Measurements from ENCODE around the gene NAV2. TPM values are rescaled to one million over a fixed set of nuclear protein-coding genes. Genes with fewer than 3 reads are reported as not detected.

NAV2 gene
- polyA plus RNA-seq, 1 donor from 2014 or later, result 3.0 TPM

DNA sequence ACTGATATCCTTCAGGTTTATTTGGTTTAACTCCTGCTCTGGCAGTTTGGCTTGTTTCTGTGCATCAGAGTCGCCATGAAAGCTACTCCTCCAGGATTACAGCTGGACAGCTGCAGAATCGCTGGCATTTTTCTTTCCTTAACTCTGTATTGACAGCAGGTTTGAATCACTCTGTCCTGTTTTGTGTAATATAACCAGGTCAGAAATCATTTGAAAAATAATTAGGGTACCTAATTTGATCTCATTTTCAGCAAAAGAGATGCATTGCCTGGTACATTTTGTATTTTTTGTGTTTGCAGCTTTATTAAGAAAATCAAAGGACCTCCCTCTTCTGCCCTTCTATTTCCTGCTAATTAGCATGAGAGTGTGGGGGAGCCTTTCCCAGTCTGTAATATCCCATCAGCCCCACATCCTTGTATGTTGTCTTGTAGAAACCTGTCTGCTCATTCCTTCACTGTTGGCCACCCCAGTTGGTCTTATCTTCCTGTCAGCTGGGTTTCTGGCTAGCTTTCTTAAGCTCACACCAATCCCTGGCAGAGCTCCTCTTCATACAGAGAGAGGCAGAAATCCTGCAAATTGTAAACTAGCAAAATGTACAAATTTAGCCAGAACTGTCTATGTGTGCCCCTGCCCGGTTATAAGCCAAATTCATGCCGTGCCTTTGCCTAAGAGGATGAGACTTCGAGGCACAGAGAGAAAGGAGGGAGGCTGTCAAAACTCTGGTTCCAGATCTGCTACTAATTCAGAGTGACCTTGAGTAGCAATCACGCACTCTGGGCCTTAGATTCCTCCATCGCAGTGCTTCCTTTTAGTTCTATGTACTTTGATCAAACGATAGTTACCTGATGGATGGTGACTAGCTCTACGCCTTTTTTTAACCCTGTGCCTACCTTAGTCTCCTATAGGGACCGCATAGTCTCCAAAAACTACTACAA, 200.6 kb downstream of the NAV2 start:
- Histone ChIP-seq H3K27me3 (ENCODE audit: insufficient read depth, low read depth, low read length) (no peaks in the 10 kb centered on the region), H3K9me3 (ENCODE audit: low read length) (no peaks in the 10 kb centered on the region), H3K9ac (ENCODE audit: low read length) (no peak overlapping the region), H3K79me2 (replicated peaks; ENCODE audit: insufficient read depth, low read length) (no peaks in the 10 kb centered on the region), H3K27ac (ENCODE audit: low read length) (no peak overlapping the region), H4K20me1 (ENCODE audit: insufficient read depth) (no peaks in the 10 kb centered on the region), H3K36me3 (ENCODE audit: insufficient read depth, low read length) (no peaks in the 10 kb centered on the region), H3F3A (ENCODE audit: insufficient read depth, low read length, poor library complexity, severe bottlenecking) (no peaks in the 10 kb centered on the region), H3K4me3 (ENCODE audit: low read length) (no peak overlapping the region), H2AFZ (ENCODE audit: low read depth, low read length) (no peak overlapping the region), H3K9me2 (ENCODE audit: insufficient read depth, low read length) (no peaks in the 10 kb centered on the region), H3K4me2 (ENCODE audit: low read length) (no peak overlapping the region)
- TF ChIP-seq SMC3 (conservative IDR thresholded peaks at IDR 0.05; ENCODE audit: poor library complexity) (no peak), MXI1 (conservative IDR thresholded peaks at IDR 0.05; ENCODE audit: poor library complexity, severe bottlenecking) (no peak), EZH2 (IDR thresholded peaks at IDR 0.05; ENCODE audit: borderline replicate concordance, insufficient read depth, low read length, poor library complexity, severe bottlenecking) (no peak), RAD21 (conservative IDR thresholded peaks at IDR 0.05) (no peak), POLR2AphosphoS5 (IDR thresholded peaks at IDR 0.05) (no peak), REST (IDR thresholded peaks at IDR 0.05; ENCODE audit: borderline replicate concordance) (no peak), CTCF (IDR thresholded peaks at IDR 0.05; ENCODE audit: poor library complexity, severe bottlenecking) (no peak), EP300 (conservative IDR thresholded peaks at IDR 0.05; ENCODE audit: poor library complexity, severe bottlenecking) (no peak), TAF1 (IDR thresholded peaks at IDR 0.05; ENCODE audit: low read depth) (no peak)

GRCh38 chr11:19913893-19914249, 201.2 kb downstream of the NAV2 start:
- H3F3A ChIP-seq (ENCODE audit: insufficient read depth, low read length, poor library complexity, severe bottlenecking), result no peaks in the 10 kb centered on the region
- H3K27me3 ChIP-seq (ENCODE audit: insufficient read depth, low read depth, low read length), result no peaks in the 10 kb centered on the region
- no peaks in the 10 kb centered on the region for H3K36me3 ChIP-seq (ENCODE audit: insufficient read depth, low read length)
- no peaks in the 10 kb centered on the region for H3K9me3 ChIP-seq (ENCODE audit: low read length)
- no peak overlapping the region for H3K4me2 ChIP-seq (ENCODE audit: low read length)
- no peaks in the 10 kb centered on the region for H3K79me2 ChIP-seq (replicated peaks; ENCODE audit: insufficient read depth, low read length)
- no peak overlapping the region for H3K27ac ChIP-seq (ENCODE audit: low read length)
- no peak overlapping the region for H2AFZ ChIP-seq (ENCODE audit: low read depth, low read length)
- H3K9ac ChIP-seq (ENCODE audit: low read length), result no peak overlapping the region
- H4K20me1 ChIP-seq (ENCODE audit: insufficient read depth), result no peaks in the 10 kb centered on the region
- H3K4me3 ChIP-seq (ENCODE audit: low read length), result no peak overlapping the region
- no peak for TF ChIP-seq CTCF (IDR thresholded peaks at IDR 0.05; ENCODE audit: poor library complexity, severe bottlenecking)
- no peak for TF ChIP-seq POLR2AphosphoS5 (IDR thresholded peaks at IDR 0.05)
- no peak for TF ChIP-seq REST (IDR thresholded peaks at IDR 0.05; ENCODE audit: borderline replicate concordance)
- TF ChIP-seq TAF1 (IDR thresholded peaks at IDR 0.05; ENCODE audit: low read depth), result no peak
- TF ChIP-seq RAD21 (conservative IDR thresholded peaks at IDR 0.05), result no peak
- TF ChIP-seq SMC3 (conservative IDR thresholded peaks at IDR 0.05; ENCODE audit: poor library complexity), result no peak
- no peak for TF ChIP-seq MXI1 (conservative IDR thresholded peaks at IDR 0.05; ENCODE audit: poor library complexity, severe bottlenecking)
- no peak for TF ChIP-seq EP300 (conservative IDR thresholded peaks at IDR 0.05; ENCODE audit: poor library complexity, severe bottlenecking)
- no peak for TF ChIP-seq EZH2 (IDR thresholded peaks at IDR 0.05; ENCODE audit: borderline replicate concordance, insufficient read depth, low read length, poor library complexity, severe bottlenecking)
- no peaks in the 10 kb centered on the region for H3K9me2 ChIP-seq (ENCODE audit: insufficient read depth, low read length)

All from neural cell (in vitro differentiated cells).